ENCODE measurements around the gene PCED1A.

PCED1A gene

GRCh38 chr20:2804852-2805688 lies 35.4 kb downstream of the PCED1A start:
- no peak for TF ChIP-seq CTCF (IDR thresholded peaks at IDR 0.05; ENCODE audit: insufficient read depth, low read depth, low read length, missing control alignments)
- no peak overlapping the region for H3K4me3 ChIP-seq (ENCODE audit: low read depth, low read length)

GRCh38 chr20:2804041-2804828 lies 36.2 kb downstream of the PCED1A start:
- no peak overlapping the region for H3K4me3 ChIP-seq (ENCODE audit: low read depth, low read length)
- TF ChIP-seq CTCF (IDR thresholded peaks at IDR 0.05; ENCODE audit: insufficient read depth, low read depth, low read length, missing control alignments) = no peak
- DNase-seq (ENCODE audit: low read depth) = no peak

More at GRCh38 chr20:2804852-2805688, 35.4 kb downstream of the PCED1A start:
- no peak for DNase-seq (ENCODE audit: low read depth)

- TF ChIP-seq CTCF (IDR thresholded peaks at IDR 0.05; ENCODE audit: insufficient read depth, low read depth, low read length, missing control alignments) = no peak
- H3K4me3 ChIP-seq (ENCODE audit: low read depth, low read length) = no peak overlapping the region
- no peak for DNase-seq (ENCODE audit: low read depth)
Measured at GRCh38 chr20:2801286-2801728, 39.1 kb downstream of the PCED1A start.

GRCh38 chr20:2800521-2801285 lies 39.8 kb downstream of the PCED1A start, which contains the start of gene CPXM1:
Gene CPXM1 (minus strand): TSS chr20:2800627. CDS start chr20:2800572, 55 bp downstream.
- peak; percentile 28 for DNase-seq (ENCODE audit: low read depth)
- H3K4me3 ChIP-seq (ENCODE audit: low read depth, low read length) = no peak within 1 kb of the TSS
- no peak for TF ChIP-seq CTCF (IDR thresholded peaks at IDR 0.05; ENCODE audit: insufficient read depth, low read depth, low read length, missing control alignments)

GRCh38 chr20:2799688-2800520 lies 40.6 kb downstream of the PCED1A start:
- no peak for TF ChIP-seq CTCF (IDR thresholded peaks at IDR 0.05; ENCODE audit: insufficient read depth, low read depth, low read length, missing control alignments)
- DNase-seq (ENCODE audit: low read depth) = no peak
- H3K4me3 ChIP-seq (ENCODE audit: low read depth, low read length) = no peak overlapping the region

- no peak for TF ChIP-seq CTCF (IDR thresholded peaks at IDR 0.05; ENCODE audit: insufficient read depth, low read depth, low read length, missing control alignments)
- no peak overlapping the region for H3K4me3 ChIP-seq (ENCODE audit: low read depth, low read length)
- DNase-seq (ENCODE audit: low read depth) = no peak
Measured at GRCh38 chr20:2799271-2799670, 41.2 kb downstream of the PCED1A start.

Data from GM12865 (cell line).